BLaER1 treated with 17β-estradiol and CSF1 and Interleukin-3, amounts not matched to agents 10 nM and 100 nM (cell line): Measurements from ENCODE around the gene REN.

Experiments
- H3K27ac ChIP-seq, 11 experiments: shearing (Covaris generic); formaldehyde crosslinking; 2 replicates each; pipeline ENCODE4 v1.8.1; 2022
- H3K27me3 ChIP-seq, 11 experiments: shearing (Covaris generic); formaldehyde crosslinking; 2 replicates each; pipeline ENCODE4 v1.8.1; 2022
- H3K36me3 ChIP-seq, 11 experiments: shearing (Covaris generic); formaldehyde crosslinking; 2 replicates each; pipeline ENCODE4 v1.8.1; 2022
- H3K4me1 ChIP-seq, 10 experiments: shearing (Covaris generic); formaldehyde crosslinking; 2 replicates each; pipeline ENCODE4 v1.8.1; 2022
- H3K4me2 ChIP-seq, 11 experiments: shearing (Covaris generic); formaldehyde crosslinking; 2 replicates each; pipeline ENCODE4 v1.8.1; 2022
- H3K4me3 ChIP-seq, 10 experiments: shearing (Covaris generic); formaldehyde crosslinking; 2 replicates each; pipeline ENCODE4 v1.8.1; 2022
- H3K9ac ChIP-seq, 11 experiments: shearing (Covaris generic); formaldehyde crosslinking; 2 replicates each; pipeline ENCODE4 v1.8.1; 2022
- H3K9me3 ChIP-seq, 11 experiments: shearing (Covaris generic); formaldehyde crosslinking; replicated peaks in 1 of 11; 2 replicates each; pipeline ENCODE4 v1.8.1; 2022
- H4K20me1 ChIP-seq, 11 experiments: shearing (Covaris generic); formaldehyde crosslinking; 2 replicates each; pipeline ENCODE4 v1.8.1; 2022
- Cebpa-rat ChIP-seq, 11 experiments: shearing (Covaris generic); IDR thresholded peaks; 2 replicates each; pipeline ENCODE4 v1.8.1; 2022

The REN gene

GRCh38 chr1:204186597-204186996, 20.5 kb upstream of the REN start:
- H3K27me3 ChIP-seq: no peaks in the 10 kb centered on the region

GRCh38 chr1:204181116-204181515, 15.0 kb upstream of the REN start:
- H3K9me3 ChIP-seq: no peaks in the 10 kb centered on the region
- peak overlapping the region in 10 of 11 experiments; percentile 29 to 92 (median 84); a peak in 19 of 22 replicates for H3K4me2 ChIP-seq
- no peak overlapping the region for H3K27ac ChIP-seq
- no peaks in the 10 kb centered on the region for H3K27me3 ChIP-seq
- no peak overlapping the region for H3K4me3 ChIP-seq
- no peak overlapping the region for H3K9ac ChIP-seq
- peaks cover 46 to 69% (median 56%) of the 10 kb centered on the region in 10 experiments for H3K4me1 ChIP-seq
- no peak for TF ChIP-seq Cebpa-rat (IDR thresholded peaks at IDR 0.05)
- H3K36me3 ChIP-seq: no peaks in the 10 kb centered on the region
- H4K20me1 ChIP-seq: no peaks in the 10 kb centered on the region

More at GRCh38 chr1:204186597-204186996, 20.5 kb upstream of the REN start:
- Histone ChIP-seq H3K4me2 (peak overlapping the region in 6 of 11 experiments; percentile 2 to 91 (median 46); a peak in 7 of 22 replicates), H3K9me3 (no peaks in the 10 kb centered on the region), H3K36me3 (no peaks in the 10 kb centered on the region), H3K4me1 (peaks cover 38 to 69% (median 47%) of the 10 kb centered on the region in 10 experiments), H4K20me1 (no peaks in the 10 kb centered on the region), H3K4me3 (no peak overlapping the region), H3K9ac (no peak overlapping the region), H3K27ac (no peak overlapping the region)
- no peak for TF ChIP-seq Cebpa-rat (IDR thresholded peaks at IDR 0.05)

- H3K9ac ChIP-seq: no peak overlapping the region
- peak overlapping the region in 1 of 11 experiments; percentile 1; a peak in 1 of 22 replicates for H3K27ac ChIP-seq
- no peak for TF ChIP-seq Cebpa-rat (IDR thresholded peaks at IDR 0.05)
- peaks cover 49 to 67% (median 59%) of the 10 kb centered on the region in 10 experiments for H3K4me1 ChIP-seq
- no peak overlapping the region for H3K4me3 ChIP-seq
- no peaks in the 10 kb centered on the region for H3K36me3 ChIP-seq
- no peaks in the 10 kb centered on the region for H3K27me3 ChIP-seq
- no peaks in the 10 kb centered on the region for H3K9me3 ChIP-seq
- H4K20me1 ChIP-seq: no peaks in the 10 kb centered on the region
- peak overlapping the region; percentile 77 to 93 (median 84) for H3K4me2 ChIP-seq
Measured at GRCh38 chr1:204180133-204180532, 14.0 kb upstream of the REN start.

- Histone ChIP-seq H3K27me3 (no peaks in the 10 kb centered on the region), H3K27ac (peak overlapping the region in 8 of 11 experiments; percentile 24 to 72 (median 59); a peak in 16 of 22 replicates), H3K9ac (peak overlapping the region in 7 of 11 experiments; percentile 18 to 68 (median 47); a peak in 12 of 22 replicates), H3K4me3 (peak overlapping the region in 2 of 10 experiments; percentile 9 to 29; a peak in 1 of 20 replicates), H3K4me1 (peaks cover 49 to 67% (median 59%) of the 10 kb centered on the region in 10 experiments), H3K4me2 (peak overlapping the region; percentile 77 to 93 (median 84)), H3K36me3 (no peaks in the 10 kb centered on the region), H3K9me3 (no peaks in the 10 kb centered on the region), H4K20me1 (no peaks in the 10 kb centered on the region)
- no peak for TF ChIP-seq Cebpa-rat (IDR thresholded peaks at IDR 0.05)
Measured at GRCh38 chr1:204178487-204179281, 12.5 kb upstream of the REN start.

- no peaks in the 10 kb centered on the region for H4K20me1 ChIP-seq
- no peak overlapping the region; a peak in 1 of 20 replicates for H3K4me3 ChIP-seq
- H3K27me3 ChIP-seq: no peaks in the 10 kb centered on the region
- H3K36me3 ChIP-seq: no peaks in the 10 kb centered on the region
- peak overlapping the region in 3 of 11 experiments; percentile 57 to 69 (median 68); a peak in 4 of 22 replicates for H3K27ac ChIP-seq
- no peak for TF ChIP-seq Cebpa-rat (IDR thresholded peaks at IDR 0.05)
- peaks cover 0 to 4% (median 0%) of the 10 kb centered on the region in 11 experiments; a peak in 2 of 22 replicates for H3K9me3 ChIP-seq
- peaks cover 49 to 63% (median 59%) of the 10 kb centered on the region in 10 experiments for H3K4me1 ChIP-seq
- H3K9ac ChIP-seq: no peak overlapping the region
- H3K4me2 ChIP-seq: peak overlapping the region; percentile 77 to 93 (median 84)
Measured at GRCh38 chr1:204177133-204177532, 11.0 kb upstream of the REN start.

- Histone ChIP-seq H3K4me1 (peaks cover 48 to 61% (median 53%) of the 10 kb centered on the region in 10 experiments), H3K4me2 (peak overlapping the region in 8 of 11 experiments; percentile 83 to 93 (median 86); a peak in 16 of 22 replicates), H3K9me3 (peaks cover 5 to 15% (median 8%) of the 10 kb centered on the region in 11 experiments), H3K9ac (no peak overlapping the region), H3K36me3 (no peaks in the 10 kb centered on the region), H3K27me3 (no peaks in the 10 kb centered on the region), H3K4me3 (no peak overlapping the region), H4K20me1 (no peaks in the 10 kb centered on the region), H3K27ac (no peak overlapping the region; a peak in 1 of 22 replicates)
- no peak for TF ChIP-seq Cebpa-rat (IDR thresholded peaks at IDR 0.05)
Measured at GRCh38 chr1:204176049-204176448, 9.9 kb upstream of the REN start.

GRCh38 chr1:204174958-204175357, 8.8 kb upstream of the REN start:
- Histone ChIP-seq H4K20me1 (no peaks in the 10 kb centered on the region), H3K27ac (no peak overlapping the region), H3K36me3 (peaks cover 0 to 7% (median 0%) of the 10 kb centered on the region in 11 experiments; a peak in 2 of 22 replicates), H3K4me3 (no peak overlapping the region), H3K27me3 (no peaks in the 10 kb centered on the region), H3K9ac (no peak overlapping the region), H3K4me1 (peaks cover 37 to 50% (median 45%) of the 10 kb centered on the region in 10 experiments), H3K9me3 (peaks cover 16 to 26% (median 19%) of the 10 kb centered on the region in 11 experiments), H3K4me2 (no peak overlapping the region)
- TF ChIP-seq Cebpa-rat (IDR thresholded peaks at IDR 0.05): no peak

GRCh38 chr1:204172404-204173029, 6.4 kb upstream of the REN start:
- H3K9ac ChIP-seq: no peak overlapping the region
- no peaks in the 10 kb centered on the region for H3K27me3 ChIP-seq
- peaks cover 0 to 11% (median 0%) of the 10 kb centered on the region in 11 experiments; a peak in 2 of 22 replicates for H3K36me3 ChIP-seq
- H3K27ac ChIP-seq: no peak overlapping the region
- peaks cover 33 to 48% (median 37%) of the 10 kb centered on the region in 11 experiments for H3K9me3 ChIP-seq
- peak overlapping the region in 4 of 11 experiments; percentile 2 to 44 (median 22); a peak in 3 of 22 replicates for H3K4me2 ChIP-seq
- H4K20me1 ChIP-seq: no peaks in the 10 kb centered on the region
- H3K4me3 ChIP-seq: no peak overlapping the region
- TF ChIP-seq Cebpa-rat (IDR thresholded peaks at IDR 0.05): no peak
- H3K4me1 ChIP-seq: peaks cover 13 to 25% (median 20%) of the 10 kb centered on the region in 10 experiments

GRCh38 chr1:204171751-204172178, 5.6 kb upstream of the REN start:
- Histone ChIP-seq H3K9me3 (peaks cover 33 to 48% (median 37%) of the 10 kb centered on the region in 11 experiments), H4K20me1 (no peaks in the 10 kb centered on the region), H3K4me2 (peak overlapping the region in 5 of 11 experiments; percentile 2 to 44 (median 31); a peak in 7 of 22 replicates), H3K27me3 (no peaks in the 10 kb centered on the region), H3K4me3 (no peak overlapping the region), H3K9ac (no peak overlapping the region), H3K36me3 (peaks cover 0 to 11% (median 0%) of the 10 kb centered on the region in 11 experiments; a peak in 2 of 22 replicates), H3K4me1 (peaks cover 7 to 18% (median 13%) of the 10 kb centered on the region in 10 experiments; a peak in 19 of 20 replicates), H3K27ac (no peak overlapping the region)
- no peak for TF ChIP-seq Cebpa-rat (IDR thresholded peaks at IDR 0.05)
